Measurements from ENCODE around the gene PPM1F. TPM values are rescaled to one million over a fixed set of nuclear protein-coding genes. Genes with fewer than 3 reads are reported as not detected.
"Not testable (repeated sequence)": the region's sequence is repeated elsewhere in the genome, so short reads cannot be mapped to it uniquely, and the experiment has no call there.

PPM1F gene
- total RNA-seq, 1 donor from 2014 or later = 244 TPM

DNA sequence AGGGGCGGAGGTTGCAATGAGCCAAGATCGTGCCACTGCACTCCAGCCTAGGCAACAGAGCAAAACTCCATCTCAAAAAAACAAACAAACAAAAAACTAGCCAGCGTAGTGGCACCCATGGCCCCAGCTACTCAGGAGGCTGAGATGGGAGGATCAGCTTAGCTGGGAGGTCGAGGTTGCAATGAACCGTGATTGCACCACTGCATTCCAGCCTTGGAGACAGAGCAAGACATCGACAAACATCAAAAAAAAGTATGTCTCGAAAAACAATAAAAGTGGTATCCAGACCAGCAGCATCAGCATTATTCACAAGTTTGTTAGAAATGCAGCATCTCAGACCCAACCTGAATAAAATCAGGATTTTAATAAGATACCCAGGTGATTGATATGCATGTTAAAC is 79.0 kb downstream of the PPM1F start:
- no peaks in the 10 kb centered on the region for H3K4me1 Mint-ChIP-seq (ENCODE audit: unreplicated experiment)
- peaks cover under 1% of the 10 kb centered on the region for H3K27me3 Mint-ChIP-seq (ENCODE audit: unreplicated experiment)
- TF ChIP-seq, protein P1, sequence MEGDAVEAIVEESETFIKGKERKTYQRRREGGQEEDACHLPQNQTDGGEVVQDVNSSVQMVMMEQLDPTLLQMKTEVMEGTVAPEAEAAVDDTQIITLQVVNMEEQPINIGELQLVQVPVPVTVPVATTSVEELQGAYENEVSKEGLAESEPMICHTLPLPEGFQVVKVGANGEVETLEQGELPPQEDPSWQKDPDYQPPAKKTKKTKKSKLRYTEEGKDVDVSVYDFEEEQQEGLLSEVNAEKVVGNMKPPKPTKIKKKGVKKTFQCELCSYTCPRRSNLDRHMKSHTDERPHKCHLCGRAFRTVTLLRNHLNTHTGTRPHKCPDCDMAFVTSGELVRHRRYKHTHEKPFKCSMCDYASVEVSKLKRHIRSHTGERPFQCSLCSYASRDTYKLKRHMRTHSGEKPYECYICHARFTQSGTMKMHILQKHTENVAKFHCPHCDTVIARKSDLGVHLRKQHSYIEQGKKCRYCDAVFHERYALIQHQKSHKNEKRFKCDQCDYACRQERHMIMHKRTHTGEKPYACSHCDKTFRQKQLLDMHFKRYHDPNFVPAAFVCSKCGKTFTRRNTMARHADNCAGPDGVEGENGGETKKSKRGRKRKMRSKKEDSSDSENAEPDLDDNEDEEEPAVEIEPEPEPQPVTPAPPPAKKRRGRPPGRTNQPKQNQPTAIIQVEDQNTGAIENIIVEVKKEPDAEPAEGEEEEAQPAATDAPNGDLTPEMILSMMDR (IDR thresholded peaks at IDR 0.05; ENCODE audit: unreplicated experiment) = no peak
- no peak overlapping the region for H3K4me3 Mint-ChIP-seq (ENCODE audit: unreplicated experiment)
- H3K36me3 Mint-ChIP-seq (ENCODE audit: low read depth, unreplicated experiment) = no peaks in the 10 kb centered on the region
- no peak for DNase-seq (ENCODE audit: low spot score)
- no peak overlapping the region for H3K27ac Mint-ChIP-seq (ENCODE audit: unreplicated experiment)
- no peaks in the 10 kb centered on the region for H3K9me3 Mint-ChIP-seq (ENCODE audit: unreplicated experiment)

- H3K4me3 Mint-ChIP-seq (ENCODE audit: unreplicated experiment); H3K36me3 Mint-ChIP-seq (ENCODE audit: low read depth, unreplicated experiment); DNase-seq (ENCODE audit: low spot score); H3K27ac Mint-ChIP-seq (ENCODE audit: unreplicated experiment); H3K9me3 Mint-ChIP-seq (ENCODE audit: unreplicated experiment); H3K27me3 Mint-ChIP-seq (ENCODE audit: unreplicated experiment); H3K4me1 Mint-ChIP-seq (ENCODE audit: unreplicated experiment): not testable (repeated sequence)
Measured at GRCh38 chr22:21872741-21873140, 79.9 kb downstream of the PPM1F start.

Other genes starting within 250 kb of the PPM1F start
- gene YPEL1, start 217.1 kb downstream of the PPM1F start, total RNA-seq (ENCODE audit: unreplicated experiment) = 11.5 TPM
- 119 TPM for gene MAPK1, start 85.2 kb downstream of the PPM1F start, total RNA-seq (ENCODE audit: unreplicated experiment)
- 55.6 TPM for gene TOP3B, start 29.9 kb upstream of the PPM1F start, total RNA-seq (ENCODE audit: unreplicated experiment)

Measured in endothelial cell (in vitro differentiated cells).